H1 (cell line): ENCODE results near the gene OBSCN.

Source experiments
- CREB1 ChIP-seq: IDR thresholded peaks from 2 replicates; pipeline ENCODE4 v1.6.1; 2012; ENCODE audit warnings: inconsistent platforms
- EP300 ChIP-seq, 2 experiments: IDR thresholded peaks; 1 replicate in 1 of 2; 2 replicates in 1 of 2; pipeline ENCODE4 v1.6.1; 2011 to 2012; ENCODE audit warnings: low read depth in 2 of 2, low read length in 2 of 2, mild to moderate bottlenecking in 2 of 2, borderline replicate concordance in 1 of 2, inconsistent platforms in 1 of 2, moderate library complexity in 1 of 2
- NRF1 ChIP-seq: IDR thresholded peaks from 2 replicates; pipeline ENCODE4 v1.6.1; 2011; ENCODE audit warnings: mild to moderate bottlenecking, low read depth, low read length, improper control_type of control experiment
- TF ChIP-seq, protein P1 (sequence below): IDR thresholded peaks from 2 replicates; pipeline ENCODE4 v1.6.1; 2012; ENCODE audit warnings: inconsistent platforms

DNA sequence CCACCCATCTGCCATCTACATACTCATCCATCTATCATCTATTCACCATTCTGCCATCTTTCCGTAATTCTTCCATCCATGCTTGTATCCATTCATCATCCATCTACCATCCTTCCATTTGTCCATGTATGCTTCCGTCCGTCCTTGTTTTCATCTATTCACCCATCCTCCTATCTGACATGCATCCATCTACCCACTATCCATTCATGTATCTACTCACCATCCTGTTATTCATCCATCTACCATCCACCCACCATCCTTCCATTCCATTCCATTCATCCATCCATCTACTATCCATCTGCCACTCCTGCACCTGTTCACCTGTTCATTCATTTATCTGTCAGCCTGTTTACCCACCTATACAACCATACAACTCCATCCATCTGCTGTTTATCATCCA, 112.5 kb downstream of the OBSCN start:
- no peak for TF ChIP-seq CREB1
- TF ChIP-seq, protein P1, sequence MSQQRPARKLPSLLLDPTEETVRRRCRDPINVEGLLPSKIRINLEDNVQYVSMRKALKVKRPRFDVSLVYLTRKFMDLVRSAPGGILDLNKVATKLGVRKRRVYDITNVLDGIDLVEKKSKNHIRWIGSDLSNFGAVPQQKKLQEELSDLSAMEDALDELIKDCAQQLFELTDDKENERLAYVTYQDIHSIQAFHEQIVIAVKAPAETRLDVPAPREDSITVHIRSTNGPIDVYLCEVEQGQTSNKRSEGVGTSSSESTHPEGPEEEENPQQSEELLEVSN: no peak
- TF ChIP-seq EP300 (IDR thresholded peaks at IDR 0.05; ENCODE audit: borderline replicate concordance in 1 of 2, low read depth in 2 of 2, low read length in 2 of 2): no peak
- no peak for TF ChIP-seq NRF1
